Activated T-cell treated with anti-CD3 and anti-CD28 coated beads, Interleukin-2, amount 50 U/mL, for 48 hours (primary cell): ENCODE measurements around the gene SLC27A4.

Source experiments
- DNase-seq, 2 experiments: peaks; one replicate each; pipeline ENCODE4 v3.0.0-alpha.2; 2020

Gene SLC27A4

DNA sequence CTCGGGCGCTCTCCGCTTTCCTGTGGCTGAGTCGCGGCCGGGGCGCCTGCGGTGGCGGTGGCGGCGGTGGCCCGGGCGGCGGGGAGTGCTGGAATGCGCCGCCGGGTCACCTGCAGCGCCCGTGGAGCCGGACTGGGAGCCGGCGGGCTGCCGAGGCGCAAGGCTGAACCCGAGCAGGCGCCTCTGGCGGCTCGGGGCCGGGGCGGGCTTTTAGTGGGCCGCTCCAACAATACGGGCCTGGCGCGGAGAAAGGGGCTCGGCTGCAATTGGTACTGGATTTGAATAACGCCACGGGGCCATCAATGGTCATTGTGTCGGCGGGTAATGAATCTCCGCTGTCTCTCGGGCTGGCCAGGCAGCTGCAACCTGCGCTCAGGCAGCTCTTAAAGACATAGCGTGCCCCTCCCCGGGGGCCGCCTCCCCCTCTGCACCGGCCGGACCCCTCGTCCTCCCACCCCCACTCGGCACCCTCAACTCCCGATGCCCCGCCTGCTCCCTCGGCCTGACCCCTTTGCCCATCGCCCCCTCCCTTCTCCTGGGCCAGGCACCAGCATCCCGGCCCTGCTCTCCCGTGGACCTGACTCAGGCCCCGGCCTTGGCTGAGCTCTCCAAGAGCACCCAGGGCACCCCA, 52.9 kb downstream of the SLC27A4 start:
- DNase-seq: no peak

DNA sequence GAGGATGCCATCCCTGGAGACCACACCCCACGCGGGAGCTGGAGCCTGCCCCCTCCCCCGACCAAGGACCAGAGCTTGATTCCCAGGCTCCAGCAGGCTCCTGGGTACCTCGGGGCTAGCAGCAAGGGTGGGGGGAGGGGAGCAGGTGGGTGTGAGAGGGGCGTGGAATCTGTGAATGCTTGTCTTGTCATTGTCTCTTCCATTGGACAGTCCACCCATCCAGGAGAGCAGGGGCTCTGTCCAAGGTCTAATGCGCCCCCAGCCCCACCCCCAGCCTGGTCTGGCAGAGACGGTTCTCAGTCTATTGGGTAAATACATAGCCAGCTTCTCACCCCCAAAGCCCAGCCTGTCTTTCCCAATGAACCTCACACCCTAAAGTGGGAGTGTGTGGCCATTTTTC, 53.6 kb downstream of the SLC27A4 start:
- no peak for DNase-seq

DNA sequence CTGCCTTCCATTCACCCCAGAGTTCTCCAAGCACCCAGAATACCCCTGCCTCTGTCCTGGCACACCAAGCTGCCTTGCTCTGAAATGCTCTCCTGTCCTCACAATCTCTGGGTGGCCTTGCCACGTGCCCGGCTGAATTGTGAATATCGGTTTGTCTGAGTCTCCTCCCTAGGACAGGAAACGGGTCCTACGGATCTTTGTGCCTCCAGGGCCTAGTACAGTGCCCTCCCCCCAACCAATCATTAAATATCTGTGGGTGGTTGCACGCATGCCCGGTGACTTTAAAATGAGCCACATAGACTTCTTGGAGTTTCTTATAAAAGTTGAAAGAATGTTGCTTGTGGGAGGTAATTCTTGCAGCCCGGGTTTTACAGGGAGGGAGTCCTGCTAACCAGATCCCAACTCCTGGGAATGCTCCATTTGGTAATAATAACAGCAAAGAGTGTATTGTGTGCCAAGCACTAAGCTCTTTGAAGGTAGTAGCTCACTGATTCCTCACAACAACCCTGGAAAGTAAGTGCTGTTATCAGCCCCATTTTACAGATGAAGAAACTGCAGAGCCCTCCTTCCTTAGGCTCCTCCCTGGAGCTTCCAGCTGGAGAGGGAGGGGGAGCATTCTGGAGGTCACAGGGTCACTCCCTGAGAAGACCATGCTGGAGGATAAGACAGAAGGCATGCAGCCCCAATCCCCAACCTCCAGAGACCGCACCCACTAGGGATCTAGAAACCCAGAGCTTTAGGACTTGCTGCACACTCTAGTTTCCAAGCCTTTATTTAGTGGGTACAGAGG, 54.2 kb downstream of the SLC27A4 start:
- DNase-seq: no peak

- DNase-seq: no peak
Observed at GRCh38 chr9:128396970-128397613, 56.8 kb downstream of the SLC27A4 start.

GRCh38 chr9:128397831-128398230, 57.5 kb downstream of the SLC27A4 start:
- no peak for DNase-seq

DNA sequence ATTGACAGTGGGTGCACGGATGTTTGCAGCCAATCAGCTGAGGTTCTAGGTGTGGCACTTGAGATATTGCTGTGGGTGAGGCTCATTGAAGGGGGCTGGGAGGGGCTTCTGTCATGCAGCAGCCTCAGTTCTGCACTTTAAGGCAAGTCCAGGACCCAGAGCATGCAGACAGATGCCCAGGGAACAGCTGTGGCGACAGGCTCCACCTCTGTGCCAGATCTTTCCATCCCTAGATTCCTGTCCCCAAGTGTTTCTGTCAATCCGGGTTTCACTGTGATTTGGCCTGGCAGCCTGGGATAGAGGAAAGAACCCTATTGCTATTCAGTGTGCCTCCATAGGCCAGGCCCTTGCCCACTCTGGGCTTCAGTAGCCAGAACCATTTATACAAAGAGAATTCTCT, 59.5 kb downstream of the SLC27A4 start:
- DNase-seq: no peak

GRCh38 chr9:128404560-128404959, 64.2 kb downstream of the SLC27A4 start:
- no peak for DNase-seq

GRCh38 chr9:128405077-128405779, 64.9 kb downstream of the SLC27A4 start:
- no peak for DNase-seq

GRCh38 chr9:128405780-128406171, 65.4 kb downstream of the SLC27A4 start:
- no peak for DNase-seq

GRCh38 chr9:128406848-128407391, 66.6 kb downstream of the SLC27A4 start:
- DNase-seq: no peak

GRCh38 chr9:128408963-128409431, 68.7 kb downstream of the SLC27A4 start:
- DNase-seq: no peak

DNA sequence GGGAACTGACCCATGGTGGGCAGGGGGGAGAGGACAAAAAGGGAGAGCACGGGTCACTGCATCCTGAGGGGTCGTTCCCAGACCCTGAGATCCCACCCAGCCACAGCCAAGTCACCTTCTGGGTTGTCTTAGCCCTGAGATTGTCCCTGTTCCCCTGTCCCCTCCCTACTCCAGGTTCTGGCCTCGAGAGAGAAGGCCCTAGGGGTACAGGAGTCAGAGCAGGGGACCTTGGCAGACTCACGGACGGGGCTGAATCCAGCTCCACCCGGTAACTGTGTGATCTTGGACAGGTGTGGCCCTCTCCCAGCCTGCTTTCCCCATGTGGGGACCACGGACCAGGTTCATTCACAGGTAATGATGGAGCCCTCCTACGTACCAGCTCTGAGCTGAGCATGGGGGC, 69.1 kb downstream of the SLC27A4 start:
- no peak for DNase-seq

DNA sequence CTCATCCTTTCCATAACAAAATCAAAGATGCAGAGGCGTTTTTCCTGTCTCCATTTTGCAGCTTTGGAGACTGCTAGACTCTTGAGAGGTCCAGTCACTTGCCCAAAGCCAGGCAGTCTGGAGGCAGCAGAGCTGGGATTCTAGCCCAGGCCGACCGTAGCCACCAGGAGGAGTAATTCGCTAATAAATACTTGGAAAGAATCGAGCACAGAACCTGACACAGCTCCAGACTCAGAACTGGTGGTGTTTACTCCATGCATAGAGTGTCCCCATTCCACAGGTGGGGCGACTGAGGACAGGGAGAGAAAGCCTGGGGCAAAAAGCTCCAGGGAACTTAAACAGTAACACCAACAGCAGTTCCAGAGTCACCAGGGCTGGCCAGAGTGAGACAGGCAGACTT, 69.7 kb downstream of the SLC27A4 start:
- no peak for DNase-seq
